Endothelial cell (in vitro differentiated cells): ENCODE results near the gene DAPK1. TPM values are rescaled to one million over a fixed set of nuclear protein-coding genes. Genes with fewer than 3 reads are reported as not detected.

Experiments
- DNase-seq: peaks from one replicate; pipeline ENCODE4 v3.0.0; 2021; ENCODE audit warnings: low spot score
- H3K27ac Mint-ChIP-seq: one replicate; pipeline ENCODE4 v1.8.0; 2021; ENCODE audit warnings: mixed read lengths, inconsistent platforms; ENCODE audit not compliant: unreplicated experiment
- H3K27me3 Mint-ChIP-seq: one replicate; pipeline ENCODE4 v1.8.0; 2021; ENCODE audit warnings: mild to moderate bottlenecking, moderate library complexity, mixed read lengths, inconsistent platforms; ENCODE audit not compliant: unreplicated experiment
- H3K36me3 Mint-ChIP-seq: one replicate; pipeline ENCODE4 v1.8.0; 2021; ENCODE audit warnings: mild to moderate bottlenecking, low read depth, mixed read lengths, inconsistent platforms; ENCODE audit not compliant: unreplicated experiment
- H3K4me1 Mint-ChIP-seq: one replicate; pipeline ENCODE4 v1.8.0; 2021; ENCODE audit warnings: mild to moderate bottlenecking, mixed read lengths, inconsistent platforms; ENCODE audit not compliant: unreplicated experiment
- H3K4me3 Mint-ChIP-seq: one replicate; pipeline ENCODE4 v1.8.0; 2021; ENCODE audit warnings: mild to moderate bottlenecking, mixed read lengths, inconsistent platforms; ENCODE audit not compliant: unreplicated experiment
- H3K9me3 Mint-ChIP-seq: one replicate; pipeline ENCODE4 v1.8.0; 2021; ENCODE audit warnings: mixed read lengths, inconsistent platforms; ENCODE audit not compliant: unreplicated experiment
- CTCF ChIP-seq: fragments of 200-600 bp; sonication (generic); IDR thresholded peaks from one replicate; pipeline ENCODE4 v1.5.0; 2021; ENCODE audit warnings: antibody characterized with exemption; ENCODE audit not compliant: unreplicated experiment
- total RNA-seq: library from RNA; stranded (reverse); fragmentation: NEBNext Ultra II Directional; extraction: Animal tissue kit (Norgen Biotek cat#: 25700); gene quantifications from one replicate; pipeline ENCODE4 v1.2.1, GENCODE V29; 2021; ENCODE audit not compliant: unreplicated experiment

The DAPK1 gene
- total RNA-seq, 1 donor from 2014 or later: 36.8 TPM

- H3K36me3 Mint-ChIP-seq: no peaks in the 10 kb centered on the region
- peaks cover 11% of the 10 kb centered on the region for H3K4me1 Mint-ChIP-seq
- H3K9me3 Mint-ChIP-seq: no peaks in the 10 kb centered on the region
- no peak overlapping the region for H3K27ac Mint-ChIP-seq
- no peak overlapping the region for H3K4me3 Mint-ChIP-seq
- peak; percentile 60 for DNase-seq
- peak; percentile 77 for TF ChIP-seq CTCF
- H3K27me3 Mint-ChIP-seq: peaks cover 8% of the 10 kb centered on the region
Observed at GRCh38 chr9:87684627-87685219, 187.1 kb downstream of the DAPK1 start.

- Mint-ChIP-seq H3K9me3 (no peaks in the 10 kb centered on the region), H3K4me1 (peaks cover 11% of the 10 kb centered on the region), H3K36me3 (no peaks in the 10 kb centered on the region), H3K27ac (no peak overlapping the region), H3K27me3 (peaks cover 8% of the 10 kb centered on the region), H3K4me3 (no peak overlapping the region)
- no peak for TF ChIP-seq CTCF
- DNase-seq: no peak
Observed at GRCh38 chr9:87685441-87685840, 187.8 kb downstream of the DAPK1 start.

GRCh38 chr9:87685871-87686519 lies 188.3 kb downstream of the DAPK1 start:
- Mint-ChIP-seq H3K4me1 (peaks cover 11% of the 10 kb centered on the region), H3K4me3 (no peak overlapping the region), H3K9me3 (no peaks in the 10 kb centered on the region), H3K36me3 (no peaks in the 10 kb centered on the region), H3K27ac (no peak overlapping the region), H3K27me3 (peaks cover 8% of the 10 kb centered on the region)
- DNase-seq: no peak
- TF ChIP-seq CTCF: no peak

- no peak overlapping the region for H3K27ac Mint-ChIP-seq
- H3K4me3 Mint-ChIP-seq: no peak overlapping the region
- peaks cover 8% of the 10 kb centered on the region for H3K27me3 Mint-ChIP-seq
- H3K4me1 Mint-ChIP-seq: peaks cover 11% of the 10 kb centered on the region
- DNase-seq: no peak
- TF ChIP-seq CTCF: no peak
- no peaks in the 10 kb centered on the region for H3K36me3 Mint-ChIP-seq
- no peaks in the 10 kb centered on the region for H3K9me3 Mint-ChIP-seq
Observed at GRCh38 chr9:87686520-87687090, 188.9 kb downstream of the DAPK1 start.

GRCh38 chr9:87687207-87687606 lies 189.5 kb downstream of the DAPK1 start:
- Mint-ChIP-seq H3K4me1 (peaks cover 11% of the 10 kb centered on the region), H3K27me3 (peaks cover 7% of the 10 kb centered on the region), H3K27ac (no peak overlapping the region), H3K9me3 (no peaks in the 10 kb centered on the region), H3K4me3 (no peak overlapping the region), H3K36me3 (no peaks in the 10 kb centered on the region)
- DNase-seq: no peak
- TF ChIP-seq CTCF: no peak
